Suppressor macrophage (primary cell): ENCODE measurements around the gene ERAP2.
"Not testable (repeated sequence)": the region's sequence is repeated elsewhere in the genome, so short reads cannot be mapped to it uniquely, and the experiment has no call there.

ENCODE experiments used
- DNase-seq, 4 experiments: peaks; one replicate each; pipeline ENCODE4 v3.0.0-alpha.2; 2020 to 2022

Gene ERAP2

DNA sequence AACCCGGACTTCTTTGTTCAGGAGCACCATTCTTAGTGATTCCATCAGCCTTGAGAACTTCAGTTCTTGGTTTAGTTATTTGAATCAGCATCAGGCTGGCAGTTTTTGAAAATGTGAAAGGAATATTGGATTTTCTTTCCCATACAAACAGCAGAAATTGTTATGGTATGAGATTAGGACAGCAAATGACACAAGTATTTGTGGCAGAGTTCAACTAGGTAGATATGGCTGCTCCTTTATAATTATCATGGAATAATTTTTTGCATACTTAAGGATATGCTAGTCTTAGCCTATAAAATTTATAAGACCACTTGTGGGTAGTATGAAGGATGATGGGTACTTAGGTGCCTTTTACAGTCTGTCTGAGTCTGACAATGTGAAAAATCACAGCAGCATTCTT, 25.5 kb downstream of the ERAP2 start:
- DNase-seq = no peak

DNA sequence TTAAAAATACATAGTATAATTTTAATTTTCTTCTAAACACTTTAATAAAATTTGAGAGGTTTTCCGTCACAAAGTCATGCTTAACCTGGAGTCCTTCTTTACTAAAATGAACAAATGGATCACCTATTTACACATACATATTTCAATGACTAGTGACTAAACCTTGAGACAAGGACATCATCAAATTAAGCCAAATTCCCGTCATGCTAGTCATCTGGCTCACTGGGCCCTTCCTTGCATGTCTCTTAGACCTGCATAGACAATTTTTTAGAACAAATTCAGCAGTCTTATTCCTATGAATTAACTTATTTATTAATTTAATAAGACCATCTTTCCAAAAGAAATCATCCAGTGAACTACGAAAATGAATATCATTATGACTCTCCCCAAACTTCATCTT, 26.6 kb downstream of the ERAP2 start:
- DNase-seq = no peak

DNA sequence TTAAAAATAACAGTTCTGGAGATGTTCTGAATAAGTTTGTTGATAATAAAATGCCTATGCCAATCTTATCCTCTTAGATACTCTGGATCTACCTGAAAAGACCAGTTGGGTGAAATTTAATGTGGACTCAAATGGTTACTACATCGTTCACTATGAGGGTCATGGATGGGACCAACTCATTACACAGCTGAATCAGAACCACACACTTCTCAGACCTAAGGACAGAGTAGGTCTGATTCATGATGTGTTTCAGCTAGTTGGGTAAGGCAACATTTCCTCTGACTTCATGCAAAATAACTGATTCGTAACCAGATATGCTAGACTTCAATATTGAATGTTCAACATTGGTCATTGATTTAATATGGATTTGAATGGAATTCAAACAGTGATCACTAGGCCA, 27.0 kb downstream of the ERAP2 start:
- no peak for DNase-seq

DNA sequence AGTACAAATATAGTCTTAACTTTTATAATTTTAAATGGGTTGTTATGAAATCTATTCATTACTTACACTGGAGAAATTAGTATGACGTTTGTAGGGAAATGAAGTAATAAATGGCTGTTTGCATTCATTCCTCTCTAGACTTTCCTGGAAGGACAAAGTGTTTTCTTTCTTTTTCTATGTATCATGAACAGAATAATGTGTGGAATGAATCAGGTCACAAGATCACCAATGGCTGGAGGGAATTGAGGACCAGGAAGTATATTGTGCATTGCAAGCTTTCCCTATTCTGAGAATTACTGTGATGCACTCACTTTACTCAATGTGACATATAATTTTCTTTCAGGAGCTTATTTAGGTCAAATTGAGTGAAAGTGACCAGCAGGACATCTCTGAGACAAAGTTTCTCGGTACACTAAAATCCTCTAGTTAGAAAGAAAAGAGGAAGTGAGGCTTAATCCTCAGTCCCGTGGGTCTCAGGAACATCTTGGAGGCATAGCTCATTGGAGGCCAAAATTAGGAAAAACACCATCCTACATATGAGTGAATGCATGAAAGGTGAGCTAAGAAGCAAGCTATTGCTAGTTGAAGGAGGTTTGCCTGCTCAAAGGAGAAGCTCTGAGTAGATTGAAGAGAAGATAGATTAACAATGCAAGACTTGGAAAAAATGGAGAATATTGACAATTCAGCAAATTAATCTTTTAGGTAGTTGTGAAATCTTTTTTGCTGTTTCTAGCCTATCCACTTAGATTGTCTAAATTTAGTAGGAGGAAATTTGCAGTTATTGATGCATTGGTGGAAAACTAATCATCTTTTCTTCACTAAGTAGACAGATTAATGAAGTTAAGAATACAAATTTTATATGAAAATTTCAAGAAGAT, 28.0 kb downstream of the ERAP2 start:
- peak; percentile 23 to 48 (median 38) for DNase-seq

DNA sequence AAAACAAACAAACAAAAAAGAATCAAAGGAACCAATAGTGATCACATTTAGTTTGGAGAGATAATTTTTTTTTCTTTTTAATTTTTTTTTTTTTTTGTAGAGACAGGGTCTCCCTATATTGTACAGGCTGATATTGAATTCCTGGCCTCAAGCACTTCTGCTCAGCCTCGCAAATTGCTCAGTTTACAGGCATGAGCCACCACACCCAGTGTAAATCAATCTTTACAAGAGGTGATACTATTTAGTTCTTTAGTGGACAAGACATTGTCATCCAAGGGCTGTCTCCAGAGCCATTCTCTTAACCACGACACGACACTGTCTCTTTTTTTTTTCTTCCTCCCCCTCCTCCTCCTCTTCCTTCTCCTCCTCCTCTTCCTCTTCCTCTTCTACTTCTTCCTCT, 29.6 kb downstream of the ERAP2 start:
- no peak for DNase-seq

DNA sequence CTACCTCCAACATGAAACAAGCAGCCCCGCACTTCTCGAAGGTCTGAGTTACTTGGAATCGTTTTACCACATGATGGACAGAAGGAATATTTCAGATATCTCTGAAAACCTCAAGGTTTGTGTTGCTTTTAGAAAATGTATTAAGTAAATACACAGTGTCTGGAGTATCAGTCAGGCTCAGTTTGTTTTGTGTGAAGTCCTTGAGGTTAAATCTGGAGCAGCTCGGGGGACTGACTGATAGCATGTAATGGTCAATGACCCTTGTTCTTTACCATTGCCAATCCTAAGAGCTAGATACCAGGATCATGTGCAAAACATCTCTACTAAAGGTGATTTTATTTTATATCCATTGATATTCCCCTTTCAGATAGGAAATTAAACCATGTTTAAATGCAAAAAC, 32.7 kb downstream of the ERAP2 start:
- DNase-seq = no peak

DNA sequence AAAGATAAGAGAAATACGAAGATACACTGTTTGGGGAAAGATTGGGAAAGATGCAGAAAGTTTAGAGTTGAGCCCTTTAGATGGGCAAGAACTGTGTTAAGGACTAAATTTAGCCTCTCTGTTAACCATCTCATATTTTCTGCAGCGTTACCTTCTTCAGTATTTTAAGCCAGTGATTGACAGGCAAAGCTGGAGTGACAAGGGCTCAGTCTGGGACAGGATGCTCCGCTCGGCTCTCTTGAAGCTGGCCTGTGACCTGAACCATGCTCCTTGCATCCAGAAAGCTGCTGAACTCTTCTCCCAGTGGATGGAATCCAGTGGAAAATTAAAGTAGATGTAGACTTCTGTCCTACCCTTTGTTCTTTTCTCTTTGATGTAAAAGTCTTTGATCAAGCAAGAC, 33.1 kb downstream of the ERAP2 start:
- DNase-seq = no peak

DNA sequence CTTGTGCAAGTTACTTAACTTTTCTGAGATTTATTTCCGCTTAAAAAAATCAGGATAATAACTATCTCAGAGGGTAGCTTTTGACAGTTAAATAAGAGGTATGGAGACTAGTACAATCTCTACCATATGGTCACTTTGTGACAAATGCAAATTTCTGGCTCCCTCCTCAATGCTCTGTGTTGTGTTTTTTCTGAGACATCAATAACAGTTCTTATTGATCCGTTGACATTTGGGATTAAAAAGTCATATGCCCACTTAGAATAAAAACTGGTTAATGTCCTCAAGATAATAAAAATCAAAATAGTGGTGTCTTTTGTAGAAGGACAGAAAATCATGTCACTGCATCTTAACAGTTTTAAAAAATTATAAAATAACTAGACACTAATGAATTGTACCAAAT, 34.8 kb downstream of the ERAP2 start:
- no peak for DNase-seq

DNA sequence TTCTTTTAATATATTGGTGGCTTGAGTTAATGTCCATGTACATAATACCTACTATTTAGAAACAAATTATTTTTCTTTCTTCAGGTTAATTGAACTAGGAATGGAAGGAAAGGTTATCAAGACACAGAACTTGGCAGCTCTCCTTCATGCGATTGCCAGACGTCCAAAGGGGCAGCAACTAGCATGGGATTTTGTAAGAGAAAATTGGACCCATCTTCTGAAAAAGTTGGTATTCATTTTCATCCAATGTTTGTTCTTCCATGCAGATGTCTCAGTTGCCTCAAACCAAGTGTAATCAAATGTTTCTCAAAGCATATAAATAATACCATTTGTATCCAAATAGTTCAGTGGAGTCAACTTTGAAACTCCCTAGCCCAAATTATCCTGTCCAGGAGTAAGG, 36.9 kb downstream of the ERAP2 start:
- DNase-seq = no peak

DNA sequence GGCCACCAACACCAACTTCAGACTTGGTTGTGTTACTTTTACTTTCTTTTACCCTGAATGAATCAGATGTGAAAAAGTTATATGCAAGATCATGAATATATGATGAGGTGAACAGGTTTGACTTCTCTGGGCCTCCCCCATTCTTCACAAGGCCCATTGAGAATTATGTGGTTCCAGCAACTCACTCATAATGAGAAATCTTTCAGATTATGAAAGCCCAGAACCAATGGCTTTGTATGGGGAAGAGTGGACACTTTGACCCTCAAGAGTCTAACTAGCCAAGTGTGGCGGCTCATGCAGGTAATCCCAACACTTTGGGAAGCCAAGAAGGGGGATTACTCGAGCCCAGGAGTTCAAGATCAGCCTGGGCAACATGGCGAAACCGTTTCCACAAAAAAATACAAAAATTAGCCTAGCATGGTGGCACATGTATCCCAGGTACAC, 43.5 kb downstream of the ERAP2 start:
- DNase-seq = no peak

DNA sequence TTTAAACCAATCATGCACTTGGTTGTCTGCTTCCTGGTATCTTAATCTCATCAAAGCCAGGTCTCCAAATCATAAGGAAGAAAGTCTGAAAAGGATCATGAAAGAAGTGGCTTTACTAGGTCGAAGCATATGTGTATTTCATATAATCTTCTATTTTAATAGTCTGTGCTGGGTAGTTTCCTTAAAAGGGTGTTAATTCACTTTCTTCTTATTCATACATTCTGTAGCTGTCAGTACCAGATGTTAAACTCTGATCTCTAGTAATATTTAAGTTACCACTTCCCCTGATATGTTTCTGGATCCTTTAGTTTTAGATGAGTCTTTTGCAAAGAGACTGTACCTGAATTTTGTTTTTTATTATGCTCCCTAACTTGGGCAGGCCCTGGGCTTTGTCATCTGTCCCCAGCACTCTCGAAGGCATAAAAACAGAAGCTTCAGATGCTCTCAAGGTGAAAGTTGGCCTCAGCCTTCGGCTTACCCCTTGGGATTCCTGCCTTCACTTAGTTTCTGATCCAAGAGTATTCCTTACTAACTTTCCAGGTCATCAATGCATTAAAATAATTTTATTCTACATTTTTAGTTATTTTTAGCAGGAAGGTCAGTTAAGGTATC, 44.5 kb downstream of the ERAP2 start:
- no peak for DNase-seq

DNA sequence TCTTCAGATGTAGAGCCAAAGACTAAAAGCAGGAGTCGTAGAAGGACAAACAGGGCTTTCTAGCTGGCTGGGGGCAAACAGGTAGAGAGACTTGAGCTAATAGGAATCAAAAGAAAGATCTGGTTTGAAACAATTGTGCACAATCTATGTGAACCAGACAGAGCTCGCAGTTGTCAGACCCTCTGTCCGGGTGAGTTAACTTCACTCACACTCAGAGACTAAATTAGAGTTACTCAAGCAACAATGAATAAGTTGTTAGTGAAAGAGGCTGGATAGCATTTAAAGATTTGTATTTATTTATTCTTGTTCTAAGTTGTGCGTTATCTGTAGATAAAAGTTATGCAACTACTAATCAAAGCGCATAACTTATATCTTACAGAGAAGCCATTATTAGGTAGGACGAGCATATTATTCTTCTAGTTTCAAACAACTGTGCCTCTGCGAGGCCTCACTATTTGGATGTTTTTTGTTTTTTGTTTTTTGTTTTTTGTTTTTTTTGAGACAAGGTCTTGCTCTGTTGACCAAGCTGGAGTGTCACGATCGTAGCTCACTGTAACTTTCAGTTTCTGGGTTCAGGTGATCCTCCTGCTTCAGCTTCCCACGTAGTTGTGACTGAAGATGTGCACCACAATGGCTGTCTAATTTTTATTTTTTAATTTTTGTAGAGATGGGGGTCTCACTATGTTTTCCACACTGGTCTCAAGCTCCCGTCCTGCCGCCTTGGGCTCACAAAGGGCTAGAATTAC, 46.4 kb downstream of the ERAP2 start:
- DNase-seq = no peak

DNA sequence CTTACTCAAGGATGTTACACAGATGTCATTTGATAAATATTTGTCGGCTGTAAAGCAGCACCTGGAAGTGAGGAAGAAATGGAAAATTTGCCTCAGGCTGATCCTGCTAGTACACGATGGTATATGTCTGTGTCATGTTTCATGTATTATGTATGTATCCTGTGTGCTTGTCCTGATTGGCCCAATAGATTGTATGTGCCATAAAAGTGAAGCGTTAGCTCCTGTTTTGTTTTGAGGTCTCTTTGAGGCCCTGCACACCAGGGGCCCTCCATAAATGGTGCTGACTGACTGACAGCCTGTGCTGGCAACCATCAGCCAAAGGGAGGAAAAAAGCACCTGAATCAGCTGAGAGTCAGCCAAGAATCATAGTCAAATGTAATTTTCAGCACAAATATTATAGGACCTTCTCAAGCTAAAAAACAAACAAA, 47.7 kb downstream of the ERAP2 start:
- DNase-seq = no peak

DNA sequence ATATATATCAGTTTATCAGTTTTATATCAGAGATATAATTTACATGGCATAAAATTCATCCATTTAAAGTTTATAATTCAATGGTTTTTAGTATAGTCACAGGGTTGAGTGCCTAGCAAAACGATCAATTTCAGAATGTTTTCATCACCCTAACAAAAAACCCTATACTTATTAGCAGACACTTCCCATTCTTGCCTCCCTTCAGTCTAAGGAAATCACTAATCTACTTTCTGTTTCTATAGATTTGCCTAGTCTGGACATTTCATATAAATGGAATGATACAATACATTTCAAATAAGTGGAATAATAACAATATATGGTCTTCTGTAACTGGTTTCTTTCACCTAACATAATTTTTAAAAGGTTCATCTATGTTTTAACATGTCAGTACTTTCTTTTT, 50.0 kb downstream of the ERAP2 start:
- DNase-seq = peak in 1 of 4 experiments; percentile 39

DNA sequence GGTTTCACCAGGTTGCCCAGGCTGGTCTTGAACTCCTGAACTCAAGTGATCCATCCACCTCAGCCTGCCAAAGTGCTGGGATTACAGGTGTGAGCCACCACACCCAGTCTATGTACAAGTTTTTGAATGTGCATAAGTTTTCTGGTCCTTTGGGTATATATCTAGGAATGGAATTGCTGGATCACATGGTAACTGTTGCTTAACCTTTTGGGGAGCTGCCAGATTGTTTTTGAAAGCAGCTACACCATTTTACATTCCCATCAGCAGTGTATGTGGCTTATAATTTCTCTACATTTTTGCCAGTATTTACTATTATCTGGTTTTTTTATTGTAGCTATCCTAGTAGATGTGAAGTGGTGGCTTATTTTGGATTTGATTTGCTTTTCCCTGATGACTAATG, 50.7 kb downstream of the ERAP2 start:
- DNase-seq = peak in 1 of 4 experiments; percentile 29

DNA sequence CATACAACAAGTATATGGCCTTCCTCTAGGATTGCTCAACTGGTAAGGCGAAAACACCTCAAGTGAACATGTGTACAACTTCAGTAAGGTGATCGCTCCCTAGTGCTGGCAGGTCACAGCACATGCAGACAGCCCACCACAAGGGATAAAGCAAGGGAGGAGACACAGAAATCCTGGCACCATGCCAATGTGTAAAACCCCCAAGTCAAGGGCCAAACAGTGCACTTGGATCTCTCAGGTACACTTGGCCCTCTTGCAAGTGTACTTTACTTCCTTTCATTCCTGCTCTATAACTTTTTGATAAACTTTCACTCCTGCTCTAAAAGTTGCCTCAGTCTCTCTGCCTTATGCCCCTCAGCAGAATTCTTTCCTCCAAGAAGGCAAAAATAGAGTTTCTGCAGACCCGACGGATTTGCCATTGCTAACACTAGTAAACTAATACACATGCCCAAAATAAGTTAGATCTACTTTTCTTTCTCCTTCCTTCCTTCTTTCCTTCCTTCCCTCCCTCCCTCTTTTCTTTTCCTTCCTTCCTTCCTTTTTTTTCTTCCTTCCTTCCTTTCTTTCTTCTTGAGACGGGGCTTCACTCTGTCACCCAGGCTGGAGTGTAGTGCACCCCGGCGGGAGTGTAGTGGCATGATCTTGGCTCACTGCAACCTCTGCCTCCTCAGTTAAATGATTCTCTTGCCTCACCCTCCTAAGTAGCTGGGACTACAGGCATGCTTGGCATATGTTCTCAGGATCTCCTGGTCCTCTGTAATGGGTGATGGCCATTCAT, 52.8 kb downstream of the ERAP2 start:
- no peak for DNase-seq

DNA sequence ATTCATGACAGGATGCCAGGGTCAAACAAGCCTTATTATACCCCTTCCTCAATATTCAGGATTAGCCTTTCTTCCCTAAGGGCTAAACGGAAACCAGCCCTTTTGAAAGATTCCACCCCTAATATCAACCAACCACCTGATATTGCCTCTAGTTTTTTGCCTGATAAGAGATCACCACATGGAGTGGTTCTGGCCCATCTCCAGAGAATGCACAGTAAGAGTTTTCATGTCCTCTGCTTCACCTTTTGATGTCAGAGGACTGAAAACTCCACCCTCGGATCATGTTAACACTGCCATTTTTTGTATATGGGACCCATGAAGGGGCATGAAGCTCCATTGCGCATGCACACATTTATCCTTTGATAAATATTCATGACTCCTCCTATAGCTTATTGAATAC, 53.8 kb downstream of the ERAP2 start:
- no peak for DNase-seq

DNA sequence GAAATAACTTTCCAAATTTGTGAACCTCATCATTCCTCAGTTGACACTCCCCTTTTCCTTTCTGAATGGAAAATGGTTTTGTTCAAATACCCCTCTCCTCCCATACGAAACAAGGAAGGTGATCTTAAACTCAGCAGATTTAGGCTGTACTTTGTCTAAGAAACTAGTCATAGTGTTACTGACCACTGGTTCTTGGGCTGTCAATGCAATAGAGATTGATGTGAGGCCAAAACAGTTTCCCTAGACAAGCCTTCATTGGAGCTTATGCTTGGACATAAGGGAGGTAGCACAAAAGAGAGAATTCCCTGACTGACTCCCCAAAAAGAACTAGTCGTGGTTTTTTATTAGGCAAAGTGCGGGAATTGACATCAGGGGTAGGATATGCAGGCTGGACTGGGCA, 54.3 kb downstream of the ERAP2 start:
- no peak for DNase-seq

DNA sequence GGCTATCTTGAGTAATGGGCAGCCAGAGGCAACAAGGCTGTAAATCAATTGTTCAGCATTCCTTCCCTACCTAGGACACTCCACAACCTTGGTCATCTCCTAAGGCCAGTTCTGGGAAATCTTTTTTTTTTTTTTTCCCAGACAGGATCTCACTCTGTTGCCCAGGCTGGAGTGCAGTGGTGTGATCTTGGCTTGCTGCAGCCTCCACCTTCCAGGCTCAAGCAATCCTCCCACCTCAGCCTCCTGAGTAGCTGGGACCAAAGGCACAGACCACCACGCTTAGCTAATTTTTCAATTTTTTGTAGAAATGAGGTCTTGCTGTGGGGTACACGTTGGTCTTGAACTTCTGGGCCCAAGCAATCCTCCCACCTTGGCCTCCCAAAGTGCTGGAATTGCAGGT, 54.7 kb downstream of the ERAP2 start:
- not testable (repeated sequence) for DNase-seq

DNA sequence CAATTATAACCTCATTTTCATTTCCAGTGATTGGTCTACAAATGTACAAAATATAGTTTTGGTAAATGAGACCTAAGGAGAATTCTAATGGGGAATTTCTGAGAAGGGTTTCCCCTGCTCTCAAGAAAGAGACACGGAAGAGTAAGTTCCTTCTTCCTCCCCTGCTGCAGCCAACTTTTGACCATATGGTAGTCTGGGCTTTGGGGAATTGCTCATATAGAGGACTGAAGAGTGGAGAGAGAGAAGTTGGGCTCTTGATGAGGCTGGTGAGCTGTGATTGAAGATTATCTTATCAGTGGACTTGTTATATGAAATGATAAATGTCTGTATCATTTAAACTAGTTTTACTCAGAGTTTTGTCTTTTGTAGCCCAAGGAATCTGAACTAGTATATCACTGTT, 55.3 kb downstream of the ERAP2 start:
- DNase-seq = peak; percentile 69 to 82 (median 76)

DNA sequence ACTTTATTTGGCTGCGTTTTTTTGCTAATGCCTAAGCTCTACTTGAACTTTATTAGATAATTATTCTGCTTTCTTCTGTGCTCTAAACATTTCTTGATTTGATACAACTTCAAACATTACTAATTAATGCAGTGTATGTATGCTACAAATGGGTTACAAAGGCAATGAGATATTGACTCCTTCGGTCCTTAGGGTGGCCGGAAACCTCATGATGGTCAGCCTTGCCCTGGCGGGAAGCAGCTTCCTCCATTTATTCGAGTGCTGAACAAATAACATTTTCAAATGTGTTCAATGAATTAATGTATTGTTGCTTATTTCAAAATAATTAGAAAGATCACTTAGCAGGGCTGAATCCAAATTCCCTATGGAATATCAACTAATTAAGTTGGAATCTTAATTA, 55.7 kb downstream of the ERAP2 start:
- DNase-seq = no peak
